COLO829 (cell line): ENCODE data around the gene ARSD.
A peak's percentile ranks its signal among the peaks of the same experiment; 100 is the strongest.
"Not testable (repeated sequence)": the region's sequence is repeated elsewhere in the genome, so short reads cannot be mapped to it uniquely, and the experiment has no call there.

Source experiments
- DNase-seq: peaks from one replicate; pipeline ENCODE4 v3.0.0; 2012; ENCODE audit warnings: low spot score

The ARSD gene

DNA sequence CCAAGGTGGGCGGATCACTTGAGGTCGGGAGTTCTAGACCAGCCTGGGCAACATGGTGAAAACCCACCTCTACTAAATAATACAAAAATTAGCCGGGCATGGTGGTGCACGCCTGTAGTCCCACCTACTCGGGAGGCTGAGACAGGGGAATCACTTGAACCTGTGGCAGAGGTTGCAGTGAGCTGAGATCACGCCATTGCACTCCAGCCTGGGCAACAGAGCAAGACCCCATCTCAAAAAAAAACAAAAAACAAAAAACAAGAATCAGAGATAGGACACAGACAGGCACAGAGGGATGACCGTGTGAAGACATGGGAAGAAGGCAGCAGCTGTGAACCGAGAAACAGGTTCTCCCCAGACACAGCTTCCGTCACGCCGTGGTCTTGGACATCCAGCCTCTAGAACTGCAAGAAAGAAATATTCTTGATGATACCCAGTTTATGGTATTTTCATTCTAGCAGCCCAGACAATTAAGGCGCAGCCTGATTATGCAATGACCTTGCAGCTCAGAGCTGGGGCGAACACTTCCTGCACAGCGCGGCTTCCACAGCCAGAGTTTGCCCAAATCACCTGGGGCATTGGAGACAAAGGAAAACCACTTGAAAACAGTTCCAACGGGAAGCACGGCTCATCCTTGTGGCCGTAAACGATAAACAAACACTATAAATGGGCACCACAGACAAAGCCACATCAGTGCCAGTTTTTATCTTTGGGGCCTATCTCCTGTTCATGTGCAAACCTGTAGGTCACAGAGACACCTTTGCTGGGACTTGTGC lies 4.2 kb upstream of the ARSD start:
- no peak for DNase-seq

DNA sequence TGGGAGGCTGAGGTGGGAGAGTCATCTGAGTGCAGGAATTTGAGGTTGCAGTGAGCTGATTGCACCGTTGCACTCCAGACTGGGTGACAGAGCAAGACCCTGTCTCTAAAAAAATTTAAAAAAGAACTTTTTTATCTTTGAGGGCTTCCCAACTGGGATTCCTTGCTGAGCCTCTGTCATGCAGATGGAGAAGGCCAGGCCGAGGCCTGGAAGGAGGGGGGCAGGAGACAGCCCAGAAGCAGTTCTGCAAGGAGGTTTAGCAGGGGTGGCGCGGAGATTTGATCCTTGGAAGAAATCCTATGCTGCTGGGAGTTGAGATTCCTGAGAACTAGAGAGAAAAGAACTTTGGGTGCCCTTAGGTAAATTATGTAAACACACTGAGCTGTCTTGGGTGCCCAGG lies 2.5 kb upstream of the ARSD start:
- no peak for DNase-seq

GRCh38 chrX:2931155-2931554 lies 2.0 kb upstream of the ARSD start:
- DNase-seq, result no peak

- DNase-seq, result peak; percentile 2
These were observed 952 bp downstream of the ARSD start for GRCh38 chrX:2928191-2928582.

DNA sequence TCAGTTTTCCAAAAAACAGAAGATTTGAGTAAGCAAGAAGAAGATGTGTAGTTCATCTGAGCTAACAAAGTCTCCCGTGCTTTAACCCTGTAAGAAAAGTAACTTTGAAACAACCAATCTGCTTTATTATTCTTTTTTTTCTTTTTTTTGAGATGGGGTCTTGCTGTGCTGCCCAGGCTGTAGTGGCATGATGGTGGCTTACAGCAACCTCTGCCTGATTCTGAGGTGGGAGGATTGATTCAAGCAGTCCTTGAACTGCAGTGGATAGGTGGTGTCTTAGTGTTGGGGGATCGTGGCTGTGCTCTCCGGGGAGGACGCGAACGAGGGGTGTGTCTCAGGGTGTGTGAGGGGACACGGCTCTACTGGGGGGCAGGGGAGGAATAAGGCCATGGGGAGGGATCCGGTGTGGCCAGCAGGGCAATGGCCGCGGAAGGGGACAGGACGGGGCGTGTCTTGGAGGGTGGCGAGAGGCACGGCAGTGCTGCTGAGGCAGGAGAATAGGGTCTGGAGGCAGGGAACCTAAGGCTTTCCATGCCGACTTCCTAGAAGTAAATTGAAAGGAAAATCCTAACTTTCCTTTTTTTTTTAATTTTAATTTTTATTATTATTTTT lies 2.4 kb downstream of the ARSD start:
- no peak for DNase-seq

- not testable (repeated sequence) for DNase-seq
These were observed 2.9 kb downstream of the ARSD start for GRCh38 chrX:2926255-2926654.

GRCh38 chrX:2924151-2924550 lies 5.0 kb downstream of the ARSD start:
- DNase-seq, result no peak

DNA sequence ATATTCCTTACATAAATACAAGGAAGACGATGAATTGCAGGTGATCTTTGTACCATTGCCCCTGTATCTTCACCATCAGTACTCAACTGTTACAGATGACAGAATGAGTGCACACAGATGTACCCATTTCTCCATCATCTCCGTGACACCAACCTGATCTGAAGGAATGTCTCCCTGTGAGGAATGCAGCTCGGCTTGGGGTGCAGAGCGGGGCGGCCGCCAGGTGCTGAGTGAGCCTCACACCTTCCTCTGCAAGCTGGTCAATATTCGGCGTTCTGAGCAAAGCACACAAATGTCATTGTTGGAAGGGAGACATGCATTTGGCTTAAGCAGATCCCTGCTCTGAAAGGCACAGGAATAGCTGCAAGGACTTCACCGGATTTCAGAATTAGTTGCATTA lies 7.4 kb downstream of the ARSD start:
- no peak for DNase-seq

DNA sequence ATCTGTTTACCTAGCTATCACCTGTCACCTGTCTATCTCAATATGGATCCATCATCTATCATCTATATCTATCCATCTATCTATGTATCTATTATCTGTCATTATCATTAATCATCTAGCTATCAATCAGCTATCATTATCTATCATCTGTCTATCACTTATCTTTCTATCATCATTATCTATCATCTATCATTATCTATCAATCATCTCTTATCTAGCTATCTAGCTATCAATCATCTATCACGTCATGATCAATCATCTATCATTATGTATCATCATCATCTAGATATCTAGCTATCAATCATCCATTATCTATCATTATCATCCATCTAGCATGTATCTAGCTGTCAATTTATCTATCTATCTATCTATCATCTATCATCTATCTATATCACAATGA lies 7.9 kb downstream of the ARSD start:
- no peak for DNase-seq

DNA sequence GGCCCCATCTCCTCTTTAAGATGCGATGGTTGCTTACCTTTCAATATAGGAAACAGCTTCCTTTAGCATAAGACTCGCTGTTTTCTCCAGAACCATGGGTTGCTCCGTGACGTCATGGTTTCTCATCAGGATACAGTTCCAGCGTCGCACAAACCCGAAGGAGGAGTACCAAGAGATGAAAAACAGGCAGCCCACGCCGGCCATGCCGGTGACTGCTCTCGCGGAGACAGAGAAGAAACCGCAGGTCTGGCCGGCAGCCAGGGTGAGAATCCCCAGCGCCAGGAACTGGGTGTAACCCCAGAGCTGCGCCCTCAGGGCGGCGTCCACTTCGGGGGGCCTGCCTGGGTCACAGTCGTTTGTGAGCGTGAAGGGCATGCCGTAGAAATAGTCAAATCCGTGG lies 11.4 kb downstream of the ARSD start:
- no peak for DNase-seq

- no peak for DNase-seq
These were observed 16.0 kb downstream of the ARSD start for GRCh38 chrX:2913118-2913517.

DNA sequence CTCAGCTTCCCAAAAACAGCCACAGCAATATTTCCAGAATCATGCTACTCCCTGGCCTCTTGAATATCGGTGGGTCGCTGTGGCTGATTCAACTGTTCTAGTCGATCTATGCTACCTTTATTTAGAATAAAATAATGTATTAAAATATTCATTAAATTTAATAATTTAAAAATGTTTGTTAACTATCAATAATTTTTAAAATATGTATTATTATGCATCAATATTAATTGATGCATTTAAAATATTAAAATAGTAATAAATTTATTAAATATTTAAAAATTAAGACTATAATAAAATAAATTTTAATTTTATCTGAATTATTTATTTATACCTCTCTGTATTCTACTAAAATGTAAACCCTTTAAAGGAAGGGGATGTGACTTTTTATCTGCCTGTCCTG lies 19.0 kb downstream of the ARSD start:
- no peak for DNase-seq

DNA sequence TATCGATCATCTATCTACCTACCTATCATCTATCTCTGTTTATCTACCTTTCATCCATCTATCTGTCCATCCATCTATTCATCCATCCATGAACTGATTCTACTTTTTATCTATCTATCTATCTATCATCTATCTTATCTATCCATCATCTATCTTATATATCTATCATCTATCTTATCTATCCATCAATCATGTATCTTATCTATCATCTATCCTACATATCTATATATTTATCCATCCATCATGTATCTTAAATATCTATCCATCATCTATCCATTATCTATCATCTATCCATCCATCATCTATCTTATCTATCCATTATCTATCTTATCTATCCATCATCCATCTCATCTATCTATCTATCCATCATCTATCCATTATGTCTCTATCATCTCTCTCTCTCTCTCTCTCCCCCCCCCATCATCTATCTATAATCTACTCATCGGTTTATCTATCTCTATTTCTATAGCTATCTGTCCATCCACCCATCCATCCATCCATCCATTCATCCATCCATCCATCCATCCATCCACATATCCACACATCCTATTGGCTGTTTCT lies 20.9 kb downstream of the ARSD start:
- DNase-seq, result no peak

DNA sequence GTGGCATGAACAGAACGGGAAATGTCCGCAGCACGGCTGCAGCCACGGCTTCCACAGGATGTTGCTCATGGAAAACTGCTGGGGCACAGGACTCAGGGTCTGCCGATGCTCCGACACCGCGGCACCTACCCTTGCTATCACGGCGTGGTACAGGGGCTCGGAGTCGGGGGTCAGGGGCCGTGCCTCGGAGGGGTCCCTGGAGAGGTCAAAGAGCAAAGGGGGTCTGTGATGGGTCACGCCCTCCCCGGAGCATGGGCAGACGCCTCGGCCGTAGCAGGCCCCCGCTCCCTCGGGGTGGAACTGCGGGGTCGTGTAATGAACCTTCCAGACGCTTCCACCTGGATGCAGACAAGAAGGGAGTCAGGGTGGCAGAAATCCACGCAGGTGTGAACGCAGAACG lies 21.8 kb downstream of the ARSD start:
- DNase-seq, result no peak

- no peak for DNase-seq
These were observed 25.8 kb downstream of the ARSD start for GRCh38 chrX:2903366-2903765.

GRCh38 chrX:2902841-2903240 lies 26.3 kb downstream of the ARSD start:
- DNase-seq, result no peak

GRCh38 chrX:2901367-2902036 lies 27.6 kb downstream of the ARSD start:
- no peak for DNase-seq

DNA sequence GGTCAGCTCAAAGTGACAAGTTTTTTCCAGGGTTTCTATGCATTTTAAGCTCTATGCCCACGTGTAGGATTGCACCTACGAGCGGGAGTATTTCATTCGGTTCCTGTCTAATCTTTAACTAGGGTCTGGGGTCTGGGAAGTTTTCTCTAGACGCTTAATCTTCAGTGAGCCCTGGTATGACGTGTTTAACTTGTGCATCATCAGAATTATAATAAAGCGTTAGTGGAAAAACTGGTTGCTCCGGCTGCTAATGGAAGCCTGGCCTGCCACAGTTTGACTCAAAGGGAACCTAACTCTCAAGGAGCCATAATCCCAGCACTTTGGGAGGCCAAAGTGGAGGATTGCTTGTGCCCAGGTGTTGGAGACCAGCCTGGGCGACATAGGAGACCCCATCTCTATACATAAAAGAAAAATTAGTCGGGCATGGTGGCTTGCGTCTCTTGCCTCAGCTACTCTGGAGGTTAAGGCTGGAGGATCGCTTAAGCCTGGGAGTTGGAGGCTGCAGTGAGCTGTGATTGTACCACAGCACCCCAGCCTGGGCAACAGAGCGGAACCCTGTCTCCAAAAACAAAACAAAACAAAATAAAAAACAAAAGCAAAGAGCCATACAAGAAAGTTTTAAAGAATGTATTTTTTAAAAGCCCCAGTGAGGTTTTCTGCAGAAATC lies 30.2 kb downstream of the ARSD start:
- DNase-seq, result no peak

- not testable (repeated sequence) for DNase-seq
These were observed 31.2 kb downstream of the ARSD start for GRCh38 chrX:2897690-2898623.

GRCh38 chrX:2897311-2897689 lies 31.8 kb downstream of the ARSD start:
- DNase-seq, result no peak

DNA sequence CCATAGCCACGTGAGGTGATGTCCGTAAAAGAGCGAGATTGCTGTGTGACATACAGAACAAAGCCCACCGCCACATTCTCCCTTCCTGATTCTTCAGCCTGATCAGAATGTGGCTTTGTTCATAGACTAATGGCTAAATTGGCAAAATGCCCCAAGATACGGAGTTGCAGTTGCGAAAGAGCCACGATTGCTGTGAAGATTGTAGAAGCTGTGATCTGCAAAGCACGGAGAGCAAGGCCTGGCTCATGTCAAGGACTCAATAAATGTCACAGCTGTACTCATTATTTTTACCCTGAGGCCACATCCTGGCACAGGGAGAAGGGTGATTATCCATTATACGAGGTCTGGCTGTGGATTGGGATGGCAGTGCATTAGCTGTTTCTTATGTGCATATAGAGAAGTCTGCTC lies 34.2 kb downstream of the ARSD start:
- peak; percentile 53 for DNase-seq
